GM10248 (cell line): ENCODE measurements around the gene GNB3.

Experiments
- CTCF ChIA-PET: fragments of 300-600 bp; sonication (Branson Sonifier 250); formaldehyde crosslinking; extraction: SDS; loops from one replicate; lab custom pipeline; 2021; ENCODE audit warnings: antibody characterized with exemption; lab: Yijun Ruan, JAX
- POLR2A ChIA-PET: fragments of 350-650 bp; sonication (Branson Sonifier 250); formaldehyde crosslinking; extraction: SDS; loops from one replicate; lab custom pipeline; 2020; ENCODE audit warnings: antibody characterized with exemption; lab: Yijun Ruan, JAX
- DNase-seq: peaks from one replicate; pipeline ENCODE4 v3.0.0; 2012; ENCODE audit errors: extremely low spot score
- CTCF ChIP-seq: IDR thresholded peaks from 2 replicates; pipeline ENCODE4 v1.5.1; 2012; ENCODE audit warnings: mild to moderate bottlenecking, low read depth; ENCODE audit errors: extremely low read depth, missing control alignments, control extremely low read depth

The GNB3 gene

DNA sequence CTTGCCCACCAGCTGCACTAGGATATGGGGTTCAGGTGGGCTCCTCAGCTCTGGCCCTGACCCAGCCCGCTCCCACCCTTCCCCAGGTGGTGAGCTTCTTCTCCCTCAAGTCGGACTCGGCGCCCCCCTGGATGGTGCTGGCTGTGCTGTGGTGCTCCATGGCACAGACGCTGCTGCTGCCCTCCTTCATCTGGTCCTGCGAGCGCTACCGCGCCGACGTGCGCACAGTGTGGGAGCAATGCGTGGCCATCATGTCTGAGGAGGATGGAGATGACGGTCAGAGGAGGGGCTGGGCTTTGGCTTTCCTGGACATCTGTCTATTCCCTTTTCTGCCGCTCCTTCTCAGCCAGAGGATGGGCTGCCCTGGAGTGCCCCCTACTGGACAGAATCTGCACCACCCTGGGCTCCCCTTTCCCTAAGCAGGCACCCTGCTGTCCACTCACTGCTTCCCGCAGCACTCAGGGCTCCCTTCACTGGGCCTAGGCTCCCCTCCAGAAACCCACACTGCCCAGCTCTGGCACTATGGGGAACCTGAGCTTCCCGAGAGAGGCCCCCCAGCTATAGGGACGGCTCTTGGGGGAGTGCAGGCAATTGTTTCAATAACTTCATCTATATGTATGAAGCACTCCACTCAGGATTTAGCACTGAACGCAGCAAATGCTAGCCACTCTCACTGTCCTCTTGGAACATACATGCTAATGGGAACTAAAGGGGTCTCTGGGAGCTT lies 15.2 kb upstream of the GNB3 start:
- ChIA-PET CTCF (interaction anchor here (0.6 to 7.6 kb wide), 33 partner anchors 9 to 287 kb away, joined by 3 to 60 read pairs (median 4); partner anchors contain the start of genes CD4, CDCA3, GNB3 and LAG3), POLR2A (no interaction called here)
- DNase-seq: peak; percentile 92
- TF ChIP-seq CTCF: peak; percentile 93

- CTCF ChIA-PET: interaction anchor here (0.6 to 7.6 kb wide), 20 partner anchors 8 to 163 kb away, joined by 3 to 60 read pairs (median 6); partner anchors contain the start of genes CDCA3, GNB3, LAG3 and MLF2
- POLR2A ChIA-PET: no interaction called here
- DNase-seq: no peak
- no peak for TF ChIP-seq CTCF
Observed at GRCh38 chr12:6826125-6826733, 14.5 kb upstream of the GNB3 start.

DNA sequence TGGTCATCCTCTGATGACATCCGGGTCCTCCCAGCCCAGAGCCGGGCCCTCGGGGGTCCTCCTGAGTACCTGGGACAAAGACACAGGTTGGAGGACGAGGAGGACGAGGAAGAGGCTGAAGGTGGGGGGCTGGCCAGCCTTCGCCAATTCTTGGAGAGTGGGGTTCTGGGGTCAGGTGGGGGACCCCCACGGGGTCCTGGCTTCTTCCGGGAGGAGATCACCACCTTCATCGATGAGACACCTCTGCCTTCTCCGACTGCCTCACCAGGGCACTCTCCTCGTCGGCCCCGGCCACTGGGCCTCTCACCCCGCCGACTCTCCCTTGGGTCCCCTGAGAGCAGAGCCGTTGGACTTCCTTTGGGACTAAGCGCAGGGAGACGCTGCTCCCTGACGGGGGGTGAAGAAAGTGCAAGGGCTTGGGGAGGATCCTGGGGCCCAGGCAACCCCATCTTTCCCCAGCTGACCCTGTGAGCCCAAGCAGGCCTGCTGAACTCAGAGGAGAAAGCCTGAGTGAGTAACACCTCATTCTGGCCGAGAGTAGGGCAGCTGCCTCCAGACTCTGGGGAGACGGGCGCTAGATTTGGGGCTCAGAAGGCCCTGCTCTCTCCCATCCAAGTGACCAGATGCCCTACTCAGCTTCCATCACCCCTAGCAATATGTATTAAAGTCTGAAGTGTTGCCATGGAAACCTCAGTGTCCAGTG lies 13.8 kb upstream of the GNB3 start:
- POLR2A ChIA-PET: no interaction called here
- TF ChIP-seq CTCF: no peak
- no peak for DNase-seq
- CTCF ChIA-PET: interaction anchor here (0.6 to 7.6 kb wide), 15 partner anchors 8 to 163 kb away, joined by 3 to 60 read pairs (median 6); partner anchors contain the start of genes CDCA3, GNB3, MLF2 and PTMS

DNA sequence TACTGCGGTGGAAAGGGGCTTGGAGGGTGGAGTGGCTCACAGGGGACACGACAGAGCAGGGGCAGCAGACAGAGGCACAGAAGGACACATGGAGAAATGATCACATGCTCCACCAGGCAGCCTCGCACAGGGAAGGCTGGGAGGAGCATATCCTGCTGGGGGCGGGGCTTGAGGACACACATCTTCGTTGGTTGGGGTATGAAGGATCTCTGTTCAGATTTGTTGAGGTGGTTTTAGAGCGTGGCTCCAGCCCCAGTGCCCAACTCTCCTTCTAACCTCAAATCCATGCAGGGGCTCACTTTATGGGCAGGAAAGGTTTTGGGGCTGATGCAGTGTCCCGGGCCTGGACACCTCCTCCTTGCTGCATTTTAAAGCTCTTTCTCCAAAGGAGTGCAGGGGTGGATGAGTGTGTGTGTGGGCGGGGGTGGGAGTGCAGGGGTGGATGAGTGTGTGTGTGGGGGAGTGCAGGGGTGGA lies 13.3 kb upstream of the GNB3 start:
- ChIA-PET CTCF (interaction anchor here (0.8 to 7.6 kb wide), 6 partner anchors 7 to 74 kb away, joined by 3 to 60 read pairs (median 19); partner anchors contain the start of genes GNB3, MLF2 and PTMS), POLR2A (no interaction called here)
- no peak for DNase-seq
- TF ChIP-seq CTCF: no peak

DNA sequence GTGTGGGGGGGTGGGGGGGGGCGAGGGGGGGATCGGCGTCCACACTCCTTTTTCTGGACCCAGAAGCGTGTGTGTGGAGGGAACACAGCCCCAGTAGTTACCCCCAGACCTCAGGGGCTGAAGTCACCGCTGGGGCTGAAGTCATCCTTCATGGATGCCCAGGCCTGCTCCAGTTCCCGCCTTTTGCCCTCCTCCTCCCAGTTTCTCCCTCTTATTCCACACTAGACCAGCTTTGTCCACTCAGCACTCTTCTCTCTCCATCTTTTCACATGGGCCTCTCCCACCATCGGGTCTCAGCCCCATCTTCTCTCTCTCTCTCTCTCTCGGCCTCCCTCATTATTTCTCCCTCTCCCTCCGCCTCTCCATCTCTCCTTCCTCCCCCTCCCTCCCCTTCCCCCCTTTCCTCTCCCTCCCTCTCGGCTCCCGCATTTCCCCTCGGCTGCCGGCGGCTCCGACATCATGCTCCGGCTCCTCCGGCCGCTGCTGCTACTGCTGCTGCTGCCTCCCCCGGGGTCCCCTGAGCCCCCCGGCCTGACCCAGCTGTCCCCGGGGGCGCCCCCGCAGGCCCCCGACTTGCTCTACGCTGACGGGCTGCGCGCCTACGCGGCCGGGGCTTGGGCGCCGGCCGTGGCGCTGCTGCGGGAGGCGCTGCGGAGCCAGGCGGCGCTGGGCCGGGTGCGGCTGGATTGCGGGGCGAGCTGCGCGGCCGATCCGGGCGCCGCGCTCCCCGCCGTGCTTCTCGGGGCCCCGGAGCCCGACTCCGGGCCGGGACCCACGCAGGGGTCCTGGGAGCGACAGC lies 12.5 kb upstream of the GNB3 start, which contains the start of gene P3H3:
P3H3 (plus strand) TSS at position 426 of the 799 bp plus-strand sequence; CDS start at position 460, 34 bp downstream.
- DNase-seq: no peak
- ChIA-PET CTCF (interaction anchor here (1.0 to 6.6 kb wide), 11 partner anchors 9 to 274 kb away, joined by 3 to 60 read pairs (median 3); partner anchors contain the start of genes COPS7A, GNB3, MLF2 and PTMS), POLR2A (no interaction called here)
- TF ChIP-seq CTCF: peak; percentile 19
